ENCODE data around the gene ZNF213.
"Not testable (repeated sequence)": the region's sequence is repeated elsewhere in the genome, so short reads cannot be mapped to it uniquely, and the experiment has no call there.

Gene ZNF213

DNA sequence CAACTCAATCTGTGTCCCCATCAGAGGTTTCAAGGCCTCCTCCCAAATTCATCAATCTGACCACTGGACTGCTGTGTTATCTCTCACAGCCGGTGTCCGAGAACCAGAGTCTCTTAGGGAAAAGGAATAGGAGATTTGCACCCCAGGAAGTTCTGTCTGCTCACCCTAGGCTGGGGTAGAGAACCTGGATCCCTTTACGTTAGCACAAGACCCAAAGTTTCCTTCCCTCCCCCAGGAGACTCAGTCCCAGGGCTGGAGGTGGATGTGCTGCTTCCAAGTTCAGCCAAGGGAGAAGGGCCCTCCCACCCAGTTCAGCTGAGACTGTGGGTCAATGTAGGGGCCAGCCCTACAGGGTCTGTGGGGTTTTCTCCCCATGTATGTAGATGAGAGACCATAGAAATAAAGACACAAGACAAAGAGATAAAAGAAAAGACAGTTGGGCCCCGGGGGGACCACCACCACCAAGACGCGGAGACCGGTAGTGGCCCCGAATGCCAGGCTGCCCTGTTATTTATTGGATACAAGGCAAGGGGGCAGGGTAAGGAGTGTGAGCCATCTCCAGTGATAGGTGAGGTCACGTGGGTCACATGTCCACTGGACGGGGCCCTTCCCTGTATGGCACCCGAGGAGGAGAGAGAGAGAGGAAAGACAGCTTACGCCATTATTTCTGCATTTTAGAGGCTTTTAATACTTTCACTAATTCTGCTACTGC is 30.4 kb downstream of the ZNF213 start:
- Histone ChIP-seq H3K9me3 (ENCODE audit: control insufficient read depth, insufficient read depth, low read depth, low read length) (no peaks in the 10 kb centered on the region), H3K4me1 (ENCODE audit: control insufficient read depth, insufficient read depth, low read length) (no peaks in the 10 kb centered on the region; the same call in 1 of the 2 replicates), H3K27ac (ENCODE audit: extremely low read depth, low read depth, low read length) (no peak overlapping the region), H3K4me3 (ENCODE audit: low read depth, low read length) (no peak overlapping the region), H3K36me3 (ENCODE audit: control insufficient read depth in 2 of 2, insufficient read depth in 1 of 2, low read length in 2 of 2) (no peaks in the 10 kb centered on the region)
- POLR2A ChIA-PET: no interaction called here
- no peak for TF ChIP-seq ZNF510 (tag by site-specific recombination; IDR thresholded peaks at IDR 0.05; ENCODE audit: insufficient replicate concordance)
- TF ChIP-seq, protein P1, sequence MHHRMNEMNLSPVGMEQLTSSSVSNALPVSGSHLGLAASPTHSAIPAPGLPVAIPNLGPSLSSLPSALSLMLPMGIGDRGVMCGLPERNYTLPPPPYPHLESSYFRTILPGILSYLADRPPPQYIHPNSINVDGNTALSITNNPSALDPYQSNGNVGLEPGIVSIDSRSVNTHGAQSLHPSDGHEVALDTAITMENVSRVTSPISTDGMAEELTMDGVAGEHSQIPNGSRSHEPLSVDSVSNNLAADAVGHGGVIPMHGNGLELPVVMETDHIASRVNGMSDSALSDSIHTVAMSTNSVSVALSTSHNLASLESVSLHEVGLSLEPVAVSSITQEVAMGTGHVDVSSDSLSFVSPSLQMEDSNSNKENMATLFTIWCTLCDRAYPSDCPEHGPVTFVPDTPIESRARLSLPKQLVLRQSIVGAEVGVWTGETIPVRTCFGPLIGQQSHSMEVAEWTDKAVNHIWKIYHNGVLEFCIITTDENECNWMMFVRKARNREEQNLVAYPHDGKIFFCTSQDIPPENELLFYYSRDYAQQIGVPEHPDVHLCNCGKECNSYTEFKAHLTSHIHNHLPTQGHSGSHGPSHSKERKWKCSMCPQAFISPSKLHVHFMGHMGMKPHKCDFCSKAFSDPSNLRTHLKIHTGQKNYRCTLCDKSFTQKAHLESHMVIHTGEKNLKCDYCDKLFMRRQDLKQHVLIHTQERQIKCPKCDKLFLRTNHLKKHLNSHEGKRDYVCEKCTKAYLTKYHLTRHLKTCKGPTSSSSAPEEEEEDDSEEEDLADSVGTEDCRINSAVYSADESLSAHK (tag by site-specific recombination; IDR thresholded peaks at IDR 0.05): 0 out of 2 replicates have a peak, but pooled peaks have one; percentile 48
- TF ChIP-seq, protein P2, sequence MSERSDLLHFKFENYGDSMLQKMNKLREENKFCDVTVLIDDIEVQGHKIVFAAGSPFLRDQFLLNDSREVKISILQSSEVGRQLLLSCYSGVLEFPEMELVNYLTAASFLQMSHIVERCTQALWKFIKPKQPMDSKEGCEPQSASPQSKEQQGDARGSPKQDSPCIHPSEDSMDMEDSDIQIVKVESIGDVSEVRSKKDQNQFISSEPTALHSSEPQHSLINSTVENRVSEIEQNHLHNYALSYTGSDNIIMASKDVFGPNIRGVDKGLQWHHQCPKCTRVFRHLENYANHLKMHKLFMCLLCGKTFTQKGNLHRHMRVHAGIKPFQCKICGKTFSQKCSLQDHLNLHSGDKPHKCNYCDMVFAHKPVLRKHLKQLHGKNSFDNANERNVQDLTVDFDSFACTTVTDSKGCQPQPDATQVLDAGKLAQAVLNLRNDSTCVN (tag by site-specific recombination; optimal IDR thresholded peaks at IDR 0.05): peak; percentile 11
- TF ChIP-seq, protein P3, sequence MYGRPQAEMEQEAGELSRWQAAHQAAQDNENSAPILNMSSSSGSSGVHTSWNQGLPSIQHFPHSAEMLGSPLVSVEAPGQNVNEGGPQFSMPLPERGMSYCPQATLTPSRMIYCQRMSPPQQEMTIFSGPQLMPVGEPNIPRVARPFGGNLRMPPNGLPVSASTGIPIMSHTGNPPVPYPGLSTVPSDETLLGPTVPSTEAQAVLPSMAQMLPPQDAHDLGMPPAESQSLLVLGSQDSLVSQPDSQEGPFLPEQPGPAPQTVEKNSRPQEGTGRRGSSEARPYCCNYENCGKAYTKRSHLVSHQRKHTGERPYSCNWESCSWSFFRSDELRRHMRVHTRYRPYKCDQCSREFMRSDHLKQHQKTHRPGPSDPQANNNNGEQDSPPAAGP (tag by site-specific recombination; IDR thresholded peaks at IDR 0.05): 0 out of 2 replicates have a peak, but pooled peaks have one; percentile 32
- CTCF ChIA-PET: interaction anchor here (0.7 to 2.4 kb wide), 7 partner anchors 11 to 130 kb away, joined by 3 to 10 read pairs (median 3); no protein-coding TSS in a partner anchor

DNA sequence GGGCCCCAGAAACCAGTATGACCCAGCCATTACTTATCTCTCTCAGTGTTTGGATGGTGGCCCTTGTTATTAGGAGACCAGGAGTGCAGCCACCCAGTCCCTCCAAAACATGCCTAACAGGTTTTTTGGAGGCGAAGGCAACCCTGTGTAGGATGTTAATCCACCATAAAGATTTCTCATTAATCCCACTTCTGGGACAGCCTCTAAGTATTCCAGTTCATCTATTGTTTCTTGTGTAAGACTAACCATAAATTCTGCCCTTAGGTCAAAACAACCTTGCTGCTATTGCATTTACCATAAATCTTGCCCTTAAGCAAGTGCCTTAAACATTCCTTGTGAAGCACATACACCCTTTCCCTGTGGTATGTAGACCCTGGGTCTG is 31.7 kb downstream of the ZNF213 start:
- no peaks in the 10 kb centered on the region; the same call in 1 of the 2 replicates for H3K4me1 ChIP-seq (ENCODE audit: control insufficient read depth, insufficient read depth, low read length)
- no peaks in the 10 kb centered on the region for H3K9me3 ChIP-seq (ENCODE audit: control insufficient read depth, insufficient read depth, low read depth, low read length)
- H3K36me3 ChIP-seq (ENCODE audit: control insufficient read depth in 2 of 2, insufficient read depth in 1 of 2, low read length in 2 of 2): no peaks in the 10 kb centered on the region
- no peak overlapping the region for H3K27ac ChIP-seq (ENCODE audit: extremely low read depth, low read depth, low read length)
- H3K4me3 ChIP-seq (ENCODE audit: low read depth, low read length): no peak overlapping the region
- ChIA-PET POLR2A (interaction anchor here (0.6 kb wide), 1 partner anchor 92 kb away, joined by 4 read pairs; no protein-coding TSS in a partner anchor), CTCF (interaction anchor here (0.6 to 2.4 kb wide), 8 partner anchors 8 to 252 kb away, joined by 3 to 10 read pairs (median 3); no protein-coding TSS in a partner anchor)
- no peak for TF ChIP-seq ZNF654 (tag by site-specific recombination; IDR thresholded peaks at IDR 0.05; ENCODE audit: low read depth)
- TF ChIP-seq, protein P4, sequence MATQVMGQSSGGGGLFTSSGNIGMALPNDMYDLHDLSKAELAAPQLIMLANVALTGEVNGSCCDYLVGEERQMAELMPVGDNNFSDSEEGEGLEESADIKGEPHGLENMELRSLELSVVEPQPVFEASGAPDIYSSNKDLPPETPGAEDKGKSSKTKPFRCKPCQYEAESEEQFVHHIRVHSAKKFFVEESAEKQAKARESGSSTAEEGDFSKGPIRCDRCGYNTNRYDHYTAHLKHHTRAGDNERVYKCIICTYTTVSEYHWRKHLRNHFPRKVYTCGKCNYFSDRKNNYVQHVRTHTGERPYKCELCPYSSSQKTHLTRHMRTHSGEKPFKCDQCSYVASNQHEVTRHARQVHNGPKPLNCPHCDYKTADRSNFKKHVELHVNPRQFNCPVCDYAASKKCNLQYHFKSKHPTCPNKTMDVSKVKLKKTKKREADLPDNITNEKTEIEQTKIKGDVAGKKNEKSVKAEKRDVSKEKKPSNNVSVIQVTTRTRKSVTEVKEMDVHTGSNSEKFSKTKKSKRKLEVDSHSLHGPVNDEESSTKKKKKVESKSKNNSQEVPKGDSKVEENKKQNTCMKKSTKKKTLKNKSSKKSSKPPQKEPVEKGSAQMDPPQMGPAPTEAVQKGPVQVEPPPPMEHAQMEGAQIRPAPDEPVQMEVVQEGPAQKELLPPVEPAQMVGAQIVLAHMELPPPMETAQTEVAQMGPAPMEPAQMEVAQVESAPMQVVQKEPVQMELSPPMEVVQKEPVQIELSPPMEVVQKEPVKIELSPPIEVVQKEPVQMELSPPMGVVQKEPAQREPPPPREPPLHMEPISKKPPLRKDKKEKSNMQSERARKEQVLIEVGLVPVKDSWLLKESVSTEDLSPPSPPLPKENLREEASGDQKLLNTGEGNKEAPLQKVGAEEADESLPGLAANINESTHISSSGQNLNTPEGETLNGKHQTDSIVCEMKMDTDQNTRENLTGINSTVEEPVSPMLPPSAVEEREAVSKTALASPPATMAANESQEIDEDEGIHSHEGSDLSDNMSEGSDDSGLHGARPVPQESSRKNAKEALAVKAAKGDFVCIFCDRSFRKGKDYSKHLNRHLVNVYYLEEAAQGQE (tag by site-specific recombination; IDR thresholded peaks at IDR 0.05): no peak
- no peak for TF ChIP-seq KLF9 (tag by site-specific recombination; IDR thresholded peaks at IDR 0.05; ENCODE audit: low read depth)
- TF ChIP-seq RBAK (tag by site-specific recombination; IDR thresholded peaks at IDR 0.05): no peak
- TF ChIP-seq KLF10 (tag by site-specific recombination; IDR thresholded peaks at IDR 0.05): no peak

DNA sequence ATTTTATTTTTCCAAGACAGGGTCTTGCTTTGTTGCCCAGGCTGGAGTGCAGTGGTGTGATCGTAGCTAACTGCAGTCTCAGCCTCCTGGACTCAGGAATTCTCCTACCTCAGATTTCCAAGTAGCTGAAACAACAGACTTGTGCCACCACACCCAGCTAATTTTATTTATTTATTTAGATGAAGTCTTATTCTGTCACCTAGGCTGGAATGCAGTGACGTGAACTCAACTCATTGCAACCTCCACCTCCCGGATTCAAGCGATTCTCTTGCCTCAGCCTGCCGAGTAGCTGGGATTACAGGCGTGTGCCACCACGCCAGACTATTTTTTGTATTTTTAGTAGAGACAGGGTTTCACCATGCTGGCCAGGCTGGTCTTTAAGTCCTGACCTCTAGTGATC is 33.9 kb downstream of the ZNF213 start:
- H3K36me3 ChIP-seq (ENCODE audit: control insufficient read depth in 2 of 2, insufficient read depth in 1 of 2, low read length in 2 of 2); H3K4me1 ChIP-seq (ENCODE audit: control insufficient read depth, insufficient read depth, low read length); H3K4me3 ChIP-seq (ENCODE audit: low read depth, low read length); H3K9me3 ChIP-seq (ENCODE audit: control insufficient read depth, insufficient read depth, low read depth, low read length); H3K27ac ChIP-seq (ENCODE audit: extremely low read depth, low read depth, low read length): not testable (repeated sequence)
- CTCF ChIA-PET: interaction anchor here (0.6 to 2.1 kb wide), 6 partner anchors 10 to 515 kb away, joined by 4 to 7 read pairs (median 5); no protein-coding TSS in a partner anchor
- POLR2A ChIA-PET: interaction anchor here (1.2 to 2.1 kb wide), 2 partner anchors 10 to 12 kb away, joined by 3 to 6 read pairs; no protein-coding TSS in a partner anchor

Measured in HEK293 (cell line).